ENCODE data around the gene ISG20. TPM values are rescaled to one million over a fixed set of nuclear protein-coding genes. Genes with fewer than 3 reads are reported as not detected.
A peak's percentile ranks its signal among the peaks of the same experiment; 100 is the strongest.

Gene ISG20
- total and polyA plus RNA-seq, 2 of the 8 experiments (the other 6 are each of a cell fraction or from before 2014, with no cell fraction given) = 2.9 to 5.2 TPM

GRCh38 chr15:88624156-88624970 is 14.5 kb upstream of the ISG20 start (continued):
- TF ChIP-seq CHD7 (IDR thresholded peaks at IDR 0.05; ENCODE audit: insufficient replicate concordance, low read length) (no peak), RFX5 (IDR thresholded peaks at IDR 0.05; ENCODE audit: borderline replicate concordance, low read depth, low read length) (no peak), SRF (IDR thresholded peaks at IDR 0.05; ENCODE audit: low read depth, low read length) (no peak), SIN3A (conservative IDR thresholded peaks at IDR 0.05 in 1 of 2, IDR thresholded peaks at IDR 0.05 in 1 of 2; ENCODE audit: low read depth in 1 of 2, low read length in 2 of 2) (no peak), RAD21 (IDR thresholded peaks at IDR 0.05 in 1 of 2, conservative IDR thresholded peaks at IDR 0.05 in 1 of 2; ENCODE audit: low read depth in 2 of 2, low read length in 2 of 2) (peak; percentile 44 to 51), SAP30 (IDR thresholded peaks at IDR 0.05; ENCODE audit: insufficient read depth, insufficient replicate concordance, low read length) (no peak), HDAC6 (IDR thresholded peaks at IDR 0.05; ENCODE audit: low read depth, low read length) (no peak), CREB1 (IDR thresholded peaks at IDR 0.05) (no peak)
